Measurements from ENCODE around the gene FER1L5.

DNA sequence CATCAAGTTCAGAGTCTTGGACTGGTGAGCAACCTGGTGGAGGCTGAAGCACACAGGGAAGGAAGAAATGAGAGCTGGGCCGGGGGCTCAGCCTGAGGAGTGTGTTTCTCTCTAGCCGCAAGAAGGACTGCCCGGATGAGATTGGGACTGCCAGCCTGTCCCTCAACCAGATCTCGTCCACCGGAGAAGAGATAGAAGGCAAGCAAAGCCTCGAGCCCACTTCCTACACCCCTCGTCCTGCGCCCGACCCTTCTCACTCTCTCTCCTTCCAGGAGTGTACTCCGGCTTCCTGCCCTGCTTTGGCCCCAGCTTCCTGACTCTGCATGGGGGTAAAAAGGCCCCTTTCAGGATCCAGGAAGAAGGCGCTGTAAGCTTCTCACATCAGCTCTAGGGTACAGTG lies 26.2 kb downstream of the FER1L5 start:
- TF ChIP-seq CTCF (conservative IDR thresholded peaks at IDR 0.05; ENCODE audit: low read depth, low read length) (no peak), EZH2 (IDR thresholded peaks at IDR 0.05; ENCODE audit: borderline replicate concordance, low read depth, low read length, poor library complexity, severe bottlenecking) (no peak)
